Gastroesophageal sphincter (tissue), 4 donors: Measurements from ENCODE around the gene BCAS4. TPM values are rescaled to one million over a fixed set of nuclear protein-coding genes. Genes with fewer than 3 reads are reported as not detected.

Experiments
- ATAC-seq: fragments of 150-250 bp; one replicate; pipeline ENCODE4 v1.9.1; 2016; ENCODE audit warnings: mild to moderate bottlenecking, moderate library complexity
- H3K27ac ChIP-seq, 4 donors: fragments of 200-600 bp; sonication (generic) in 3 of 4; 1 replicate in 3 of 4; 2 replicates in 1 of 4; pipeline ENCODE4 v1.5.1; 2016 to 2019
- H3K27me3 ChIP-seq: fragments of 200-600 bp; sonication (generic); one replicate; pipeline ENCODE4 v1.5.1; 2019
- H3K36me3 ChIP-seq, 2 donors: fragments of 200-600 bp; sonication (generic); one replicate each; pipeline ENCODE4 v1.5.1; 2019; ENCODE audit warnings: control low read depth in 1 of 2
- H3K4me1 ChIP-seq, 3 donors: fragments of 200-600 bp; sonication (generic); 1 replicate in 2 of 3; 2 replicates in 1 of 3; pipeline ENCODE4 v1.5.1; 2016 to 2019; ENCODE audit warnings: control low read depth in 2 of 3
- H3K4me3 ChIP-seq, 2 donors: fragments of 200-600 bp; sonication (generic); one replicate each; pipeline ENCODE4 v1.5.1; 2019; ENCODE audit warnings: mild to moderate bottlenecking in 1 of 2, moderate library complexity in 1 of 2
- H3K9me3 ChIP-seq, 3 donors: fragments of 200-600 bp; sonication (generic); one replicate each; pipeline ENCODE4 v1.5.1; 2017 to 2019; ENCODE audit warnings: control low read depth in 2 of 3
- EP300 ChIP-seq: sonication (generic); formaldehyde crosslinking; IDR thresholded peaks from one replicate; pipeline ENCODE4 v1.6.1; 2017; ENCODE audit warnings: antibody characterized with exemption, mild to moderate bottlenecking
- POLR2A ChIP-seq, 2 donors: fragments of 450-650 bp; IDR thresholded peaks; one replicate each; pipeline ENCODE4 v1.6.1; 2017; ENCODE audit warnings: antibody characterized with exemption in 2 of 2, mild to moderate bottlenecking in 2 of 2, moderate library complexity in 1 of 2
- POLR2AphosphoS5 ChIP-seq: sonication (generic); formaldehyde crosslinking; IDR thresholded peaks from one replicate; pipeline ENCODE4 v1.6.1; 2017; ENCODE audit warnings: antibody characterized with exemption
- WGBS, 2 donors: methylation state at CpG; one replicate each; pipeline ENCODE4 v1.1.5; 2018; ENCODE audit warnings: low coverage in 1 of 2; 5-methylcytosine and 5-hydroxymethylcytosine counted together
- total RNA-seq, 4 donors: library from RNA; depleted of rRNA; stranded (reverse); fragments of >200 nt; gene quantifications; one replicate each; pipeline ENCODE4 v1.1.0, GENCODE V29; 2016
- TF ChIP-seq, protein P1 (sequence below), 4 experiments: fragments of 200-600 bp in 2 of 4; fragments of 450-650 bp in 2 of 4; sonication (generic) in 1 of 4; IDR thresholded peaks; one replicate each; pipeline ENCODE4 v1.5.1; 2017 to 2019; ENCODE audit warnings: antibody characterized with exemption in 4 of 4, mild to moderate bottlenecking in 2 of 4, moderate library complexity in 2 of 4

Gene BCAS4
- total RNA-seq, 4 donors from 2014 or later: 4.4 to 18.7 (median 4.7) TPM

- peaks cover 4 to 41% of the 10 kb centered on the region in 2 donors for H3K36me3 ChIP-seq
- peaks cover 0 to 43% (median 4%) of the 10 kb centered on the region in 3 donors for H3K4me1 ChIP-seq
- TF ChIP-seq EP300: no peak
- no peaks in the 10 kb centered on the region for H3K27me3 ChIP-seq
- 72 to 74% methylated on average over 8 of the region's 8 CpGs for WGBS, 2 donors
- H3K27ac ChIP-seq: no peak overlapping the region
- H3K9me3 ChIP-seq: no peaks in the 10 kb centered on the region
- no peak overlapping the region for H3K4me3 ChIP-seq
- ATAC-seq: no peak
Measured at GRCh38 chr20:50903353-50904051, 108.6 kb downstream of the BCAS4 start.

GRCh38 chr20:50904067-50904570 is 109.3 kb downstream of the BCAS4 start:
- TF ChIP-seq, protein P1, sequence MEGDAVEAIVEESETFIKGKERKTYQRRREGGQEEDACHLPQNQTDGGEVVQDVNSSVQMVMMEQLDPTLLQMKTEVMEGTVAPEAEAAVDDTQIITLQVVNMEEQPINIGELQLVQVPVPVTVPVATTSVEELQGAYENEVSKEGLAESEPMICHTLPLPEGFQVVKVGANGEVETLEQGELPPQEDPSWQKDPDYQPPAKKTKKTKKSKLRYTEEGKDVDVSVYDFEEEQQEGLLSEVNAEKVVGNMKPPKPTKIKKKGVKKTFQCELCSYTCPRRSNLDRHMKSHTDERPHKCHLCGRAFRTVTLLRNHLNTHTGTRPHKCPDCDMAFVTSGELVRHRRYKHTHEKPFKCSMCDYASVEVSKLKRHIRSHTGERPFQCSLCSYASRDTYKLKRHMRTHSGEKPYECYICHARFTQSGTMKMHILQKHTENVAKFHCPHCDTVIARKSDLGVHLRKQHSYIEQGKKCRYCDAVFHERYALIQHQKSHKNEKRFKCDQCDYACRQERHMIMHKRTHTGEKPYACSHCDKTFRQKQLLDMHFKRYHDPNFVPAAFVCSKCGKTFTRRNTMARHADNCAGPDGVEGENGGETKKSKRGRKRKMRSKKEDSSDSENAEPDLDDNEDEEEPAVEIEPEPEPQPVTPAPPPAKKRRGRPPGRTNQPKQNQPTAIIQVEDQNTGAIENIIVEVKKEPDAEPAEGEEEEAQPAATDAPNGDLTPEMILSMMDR (IDR thresholded peaks at IDR 0.05): no peak
- TF ChIP-seq POLR2A (IDR thresholded peaks at IDR 0.05) (no peak), POLR2AphosphoS5 (no peak), EP300 (no peak)
- H3K27me3 ChIP-seq: no peaks in the 10 kb centered on the region
- ATAC-seq: no peak
- H3K27ac ChIP-seq: no peak overlapping the region
- H3K36me3 ChIP-seq: peaks cover 4 to 35% of the 10 kb centered on the region in 2 donors
- H3K4me3 ChIP-seq: no peak overlapping the region
- H3K9me3 ChIP-seq: no peaks in the 10 kb centered on the region
- peaks cover 0 to 43% (median 4%) of the 10 kb centered on the region in 3 donors for H3K4me1 ChIP-seq
- 57 to 67% methylated on average over 2 to 6 of the region's 6 CpGs for WGBS, 2 donors

DNA sequence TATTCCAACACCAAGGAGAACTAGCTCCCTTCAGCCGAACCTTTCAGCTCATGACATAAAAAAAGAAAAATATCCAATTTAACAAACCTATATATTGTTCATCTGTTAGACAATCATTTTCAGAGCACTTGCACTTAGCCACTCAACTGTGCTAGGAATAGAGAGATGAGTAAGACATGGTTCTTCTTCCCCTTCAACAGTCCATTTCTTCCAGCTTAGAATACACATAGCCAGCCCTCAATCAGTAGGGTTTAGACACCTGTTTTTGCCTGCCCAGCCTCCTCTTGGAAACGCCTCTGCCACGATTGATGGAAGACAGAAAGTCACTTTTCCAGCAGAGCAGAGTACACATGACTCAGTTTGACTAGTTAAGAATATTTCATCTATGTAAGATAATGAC is 114.6 kb downstream of the BCAS4 start:
- WGBS, 2 donors: 80 to 88% methylated on average over 3 of the region's 3 CpGs
- TF ChIP-seq EP300 (no peak), POLR2AphosphoS5 (no peak), POLR2A (IDR thresholded peaks at IDR 0.05) (no peak)
- TF ChIP-seq, protein P1 (IDR thresholded peaks at IDR 0.05): no peak
- no peak overlapping the region for H3K4me3 ChIP-seq
- peaks cover 4 to 72% (median 15%) of the 10 kb centered on the region in 3 donors for H3K4me1 ChIP-seq
- H3K27ac ChIP-seq: no peak overlapping the region
- no peak for ATAC-seq
- H3K27me3 ChIP-seq: no peaks in the 10 kb centered on the region
- H3K36me3 ChIP-seq: no peaks in the 10 kb centered on the region
- no peaks in the 10 kb centered on the region for H3K9me3 ChIP-seq

GRCh38 chr20:50911030-50911429 is 116.2 kb downstream of the BCAS4 start:
- 45 to 62% methylated on average over 1 to 3 of the region's 3 CpGs for WGBS, 2 donors
- Histone ChIP-seq H3K9me3 (no peaks in the 10 kb centered on the region), H3K27me3 (no peaks in the 10 kb centered on the region), H3K27ac (no peak overlapping the region), H3K4me3 (no peak overlapping the region), H3K36me3 (no peaks in the 10 kb centered on the region), H3K4me1 (peaks cover 16 to 73% (median 27%) of the 10 kb centered on the region in 3 donors)
- no peak for ATAC-seq
- TF ChIP-seq, protein P1 (IDR thresholded peaks at IDR 0.05): no peak
- TF ChIP-seq POLR2AphosphoS5 (no peak), POLR2A (IDR thresholded peaks at IDR 0.05) (no peak)

DNA sequence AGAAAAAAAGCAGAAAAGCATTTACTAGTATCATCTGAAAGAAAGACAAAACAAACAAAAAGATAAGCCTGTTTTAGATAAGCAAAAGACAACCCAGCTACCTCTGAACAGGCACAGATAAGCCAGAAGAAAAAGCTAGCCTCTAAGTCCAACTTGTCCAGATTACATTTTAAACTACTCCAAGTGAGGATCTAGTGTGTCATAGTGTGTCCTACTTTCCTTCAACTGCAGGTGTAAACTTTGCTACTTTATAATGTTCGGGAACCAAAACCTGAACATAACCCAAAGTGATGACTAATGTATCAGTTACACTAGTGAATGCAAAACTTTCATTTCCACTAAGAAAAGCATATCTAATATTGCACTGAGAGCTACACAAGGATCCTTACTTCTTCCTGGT is 116.9 kb downstream of the BCAS4 start:
- 29 to 30% methylated on average over 1 of the region's 1 CpG for WGBS, 2 donors

More for the DNA sequence above, 116.9 kb downstream of the BCAS4 start:
- TF ChIP-seq POLR2AphosphoS5 (no peak), EP300 (no peak), POLR2A (IDR thresholded peaks at IDR 0.05) (no peak)
- TF ChIP-seq, protein P1 (IDR thresholded peaks at IDR 0.05): no peak
- no peaks in the 10 kb centered on the region for H3K27me3 ChIP-seq
- no peaks in the 10 kb centered on the region for H3K36me3 ChIP-seq
- H3K27ac ChIP-seq: no peak overlapping the region
- no peak overlapping the region for H3K4me3 ChIP-seq
- no peaks in the 10 kb centered on the region for H3K9me3 ChIP-seq
- ATAC-seq: no peak
- peaks cover 21 to 73% (median 34%) of the 10 kb centered on the region in 3 donors for H3K4me1 ChIP-seq
